Measurements from ENCODE around the gene PODXL. TPM values are rescaled to one million over a fixed set of nuclear protein-coding genes. Genes with fewer than 3 reads are reported as not detected.

PODXL gene
- total and polyA plus RNA-seq, 2 experiments from 2014 or later, result 77.3 to 84.1 TPM

DNA sequence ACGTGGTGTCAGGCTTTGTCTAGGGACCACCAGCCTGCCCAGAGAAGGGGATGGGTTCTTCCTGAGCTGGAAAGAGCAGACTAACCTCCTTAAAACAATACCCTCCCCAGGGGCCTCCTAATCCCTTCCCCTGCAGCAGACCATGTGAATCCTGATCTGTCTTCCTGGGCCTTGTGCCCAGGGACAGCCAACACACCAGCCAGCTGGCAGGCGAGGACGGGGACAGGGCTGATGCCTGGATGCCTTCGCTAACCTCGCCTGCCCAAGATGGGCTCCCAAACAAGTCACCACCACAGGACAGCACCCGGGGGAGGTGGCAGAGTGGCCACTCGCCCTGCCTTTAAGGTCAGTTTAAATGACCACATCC is 17.6 kb downstream of the PODXL start:
- H3K27ac ChIP-seq, result peak overlapping the region; percentile 84
- H3K36me3 ChIP-seq (replicated peaks; ENCODE audit: insufficient read depth, low read depth), result no peaks in the 10 kb centered on the region
- no peaks in the 10 kb centered on the region for H3K27me3 ChIP-seq
- H3K4me2 ChIP-seq, result no peak overlapping the region
- no peak overlapping the region for H2AFZ ChIP-seq
- no peaks in the 10 kb centered on the region for H3K9me2 ChIP-seq (replicated peaks; ENCODE audit: insufficient read depth)
- peaks cover 23% of the 10 kb centered on the region for H3K79me2 ChIP-seq
- TF ChIP-seq EZH2phosphoT487 (IDR thresholded peaks at IDR 0.05; ENCODE audit: low read depth, severe bottlenecking, unreplicated experiment) (no peak), EZH2 (IDR thresholded peaks at IDR 0.05; ENCODE audit: borderline replicate concordance) (no peak)
- TF ChIP-seq, protein P1, sequence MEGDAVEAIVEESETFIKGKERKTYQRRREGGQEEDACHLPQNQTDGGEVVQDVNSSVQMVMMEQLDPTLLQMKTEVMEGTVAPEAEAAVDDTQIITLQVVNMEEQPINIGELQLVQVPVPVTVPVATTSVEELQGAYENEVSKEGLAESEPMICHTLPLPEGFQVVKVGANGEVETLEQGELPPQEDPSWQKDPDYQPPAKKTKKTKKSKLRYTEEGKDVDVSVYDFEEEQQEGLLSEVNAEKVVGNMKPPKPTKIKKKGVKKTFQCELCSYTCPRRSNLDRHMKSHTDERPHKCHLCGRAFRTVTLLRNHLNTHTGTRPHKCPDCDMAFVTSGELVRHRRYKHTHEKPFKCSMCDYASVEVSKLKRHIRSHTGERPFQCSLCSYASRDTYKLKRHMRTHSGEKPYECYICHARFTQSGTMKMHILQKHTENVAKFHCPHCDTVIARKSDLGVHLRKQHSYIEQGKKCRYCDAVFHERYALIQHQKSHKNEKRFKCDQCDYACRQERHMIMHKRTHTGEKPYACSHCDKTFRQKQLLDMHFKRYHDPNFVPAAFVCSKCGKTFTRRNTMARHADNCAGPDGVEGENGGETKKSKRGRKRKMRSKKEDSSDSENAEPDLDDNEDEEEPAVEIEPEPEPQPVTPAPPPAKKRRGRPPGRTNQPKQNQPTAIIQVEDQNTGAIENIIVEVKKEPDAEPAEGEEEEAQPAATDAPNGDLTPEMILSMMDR (IDR thresholded peaks at IDR 0.05; ENCODE audit: poor library complexity), result no peak
- H3K9me3 ChIP-seq (ENCODE audit: low read depth), result no peaks in the 10 kb centered on the region
- no peak overlapping the region for H3K4me3 ChIP-seq
- no peak for DNase-seq (ENCODE audit: low spot score)
- WGBS (ENCODE audit: low lambda C conversion rate, missing lambda C conversion rate), result 83% methylated on average over 7 of the region's 7 CpGs
- H3K4me1 ChIP-seq (ENCODE audit: insufficient read depth), result peaks cover 11% of the 10 kb centered on the region
- H4K20me1 ChIP-seq (ENCODE audit: insufficient read depth, poor library complexity, severe bottlenecking), result no peaks in the 10 kb centered on the region

DNA sequence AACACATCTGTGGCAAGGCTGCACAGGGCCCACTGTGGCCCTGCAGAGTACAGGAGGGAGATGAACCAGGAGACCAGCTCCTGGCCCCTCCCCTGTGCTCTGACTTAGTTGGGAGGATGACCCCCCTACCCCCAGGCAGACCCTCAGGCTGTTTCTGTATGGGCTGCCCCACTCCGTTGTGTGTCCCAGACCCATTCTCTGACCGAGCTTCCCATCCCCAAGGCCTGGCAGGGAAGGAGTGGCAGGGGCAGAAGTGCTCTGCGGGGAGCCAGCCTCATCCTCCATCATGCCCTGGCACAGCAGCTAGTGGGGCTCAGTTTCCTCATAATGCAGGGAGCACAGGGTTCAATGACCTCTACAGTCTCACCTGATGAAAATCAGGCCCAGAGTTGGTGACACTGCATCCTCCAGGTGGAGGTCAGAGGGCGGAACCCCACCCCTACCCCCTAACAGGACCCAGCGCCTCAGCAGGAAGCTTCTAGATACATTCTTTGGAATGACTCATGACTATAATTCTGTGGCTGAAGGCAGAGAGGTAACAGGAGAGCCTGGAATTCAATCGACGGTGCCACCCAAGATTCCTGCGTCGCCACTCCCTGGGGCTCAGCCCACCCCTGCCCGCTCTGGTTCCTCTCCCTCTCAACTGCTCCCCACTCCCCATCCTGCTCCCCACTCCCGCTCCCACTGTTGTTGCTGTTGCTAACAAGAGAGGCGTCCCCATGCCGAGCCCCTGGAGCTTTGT is 18.2 kb downstream of the PODXL start:
- Histone ChIP-seq H3K9me3 (ENCODE audit: low read depth) (no peaks in the 10 kb centered on the region), H3K79me2 (peaks cover 19% of the 10 kb centered on the region), H3K4me1 (ENCODE audit: insufficient read depth) (peaks cover 11% of the 10 kb centered on the region), H2AFZ (no peak overlapping the region), H3K4me2 (no peak overlapping the region), H3K27ac (peak overlapping the region; percentile 84), H4K20me1 (ENCODE audit: insufficient read depth, poor library complexity, severe bottlenecking) (no peaks in the 10 kb centered on the region), H3K27me3 (no peaks in the 10 kb centered on the region), H3K9me2 (replicated peaks; ENCODE audit: insufficient read depth) (no peaks in the 10 kb centered on the region), H3K4me3 (no peak overlapping the region), H3K36me3 (replicated peaks; ENCODE audit: insufficient read depth, low read depth) (no peaks in the 10 kb centered on the region)
- TF ChIP-seq EZH2 (IDR thresholded peaks at IDR 0.05; ENCODE audit: borderline replicate concordance) (no peak), EZH2phosphoT487 (IDR thresholded peaks at IDR 0.05; ENCODE audit: low read depth, severe bottlenecking, unreplicated experiment) (no peak)
- TF ChIP-seq, protein P1 (IDR thresholded peaks at IDR 0.05; ENCODE audit: poor library complexity), result no peak
- DNase-seq (ENCODE audit: low spot score), result peak; percentile 48
- WGBS (ENCODE audit: low lambda C conversion rate, missing lambda C conversion rate), result 82% methylated on average over 12 of the region's 13 CpGs

DNA sequence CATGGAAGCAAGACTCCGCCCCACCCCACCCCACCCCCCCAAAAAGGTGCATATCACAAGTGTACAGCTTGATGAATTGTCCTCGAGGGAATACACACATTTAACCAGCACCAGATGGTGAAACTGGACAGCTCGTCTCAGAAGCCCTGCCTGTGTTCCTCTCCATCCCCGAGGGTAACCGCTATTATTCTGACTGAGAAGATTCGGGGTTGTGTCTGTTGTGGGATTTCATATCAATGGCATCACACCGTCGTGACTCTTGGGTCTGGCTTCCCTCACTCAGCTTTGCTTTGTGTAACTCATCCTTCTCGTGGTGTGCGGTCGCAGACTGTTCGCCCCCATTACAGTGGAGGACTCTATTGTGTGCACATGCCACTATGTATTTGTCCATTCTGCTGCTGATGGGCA is 18.9 kb downstream of the PODXL start:
- H3K27me3 ChIP-seq, result no peaks in the 10 kb centered on the region
- no peak overlapping the region for H3K4me3 ChIP-seq
- H2AFZ ChIP-seq, result no peak overlapping the region
- no peak overlapping the region for H3K4me2 ChIP-seq
- no peak for DNase-seq (ENCODE audit: low spot score)
- H3K27ac ChIP-seq, result no peak overlapping the region
- no peaks in the 10 kb centered on the region for H3K9me3 ChIP-seq (ENCODE audit: low read depth)
- no peaks in the 10 kb centered on the region for H3K36me3 ChIP-seq (replicated peaks; ENCODE audit: insufficient read depth, low read depth)
- TF ChIP-seq EZH2phosphoT487 (IDR thresholded peaks at IDR 0.05; ENCODE audit: low read depth, severe bottlenecking, unreplicated experiment), result no peak
- H3K9me2 ChIP-seq (replicated peaks; ENCODE audit: insufficient read depth), result no peaks in the 10 kb centered on the region
- no peaks in the 10 kb centered on the region for H4K20me1 ChIP-seq (ENCODE audit: insufficient read depth, poor library complexity, severe bottlenecking)
- WGBS (ENCODE audit: low lambda C conversion rate, missing lambda C conversion rate), result 80% methylated on average over 12 of the region's 12 CpGs
- peaks cover 12% of the 10 kb centered on the region for H3K79me2 ChIP-seq
- H3K4me1 ChIP-seq (ENCODE audit: insufficient read depth), result peaks cover 11% of the 10 kb centered on the region

DNA sequence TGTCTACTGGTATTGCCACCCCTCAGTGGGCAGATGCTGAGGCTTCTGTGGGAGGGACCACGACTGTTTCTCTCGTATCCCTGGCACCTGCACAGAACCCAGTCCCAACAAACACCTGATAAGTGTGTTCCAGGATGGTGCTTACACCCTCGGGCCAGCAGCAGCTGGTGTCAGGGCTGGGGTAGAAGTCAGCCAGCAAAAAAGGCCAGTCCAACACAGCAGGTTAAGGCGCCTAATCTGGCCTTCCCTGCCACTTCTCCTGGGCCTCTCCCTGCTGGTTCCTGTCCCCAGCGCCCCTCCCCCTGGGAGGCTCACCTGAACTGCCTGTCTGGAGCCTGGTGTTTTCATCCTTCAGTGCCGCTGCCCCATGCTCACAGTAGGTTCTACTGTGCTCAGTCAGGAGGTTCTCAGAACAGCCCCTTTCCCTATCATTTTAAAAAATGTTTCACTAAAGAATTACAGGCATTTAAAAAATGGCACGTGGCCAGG is 20.0 kb downstream of the PODXL start:
- no peak overlapping the region for H3K4me2 ChIP-seq
- H3K4me3 ChIP-seq, result no peak overlapping the region
- DNase-seq (ENCODE audit: low spot score), result no peak
- H3K9me3 ChIP-seq (ENCODE audit: low read depth), result no peaks in the 10 kb centered on the region
- no peak for TF ChIP-seq EZH2 (IDR thresholded peaks at IDR 0.05; ENCODE audit: borderline replicate concordance)
- TF ChIP-seq, protein P1 (IDR thresholded peaks at IDR 0.05; ENCODE audit: poor library complexity), result no peak
- no peak for TF ChIP-seq EZH2phosphoT487 (IDR thresholded peaks at IDR 0.05; ENCODE audit: low read depth, severe bottlenecking, unreplicated experiment)
- H3K79me2 ChIP-seq, result peaks cover 12% of the 10 kb centered on the region
- H3K4me1 ChIP-seq (ENCODE audit: insufficient read depth), result peaks cover 11% of the 10 kb centered on the region
- H3K9me2 ChIP-seq (replicated peaks; ENCODE audit: insufficient read depth), result no peaks in the 10 kb centered on the region
- no peaks in the 10 kb centered on the region for H3K27me3 ChIP-seq
- H2AFZ ChIP-seq, result no peak overlapping the region
- no peak overlapping the region for H3K27ac ChIP-seq
- no peaks in the 10 kb centered on the region for H4K20me1 ChIP-seq (ENCODE audit: insufficient read depth, poor library complexity, severe bottlenecking)
- H3K36me3 ChIP-seq (replicated peaks; ENCODE audit: insufficient read depth, low read depth), result no peaks in the 10 kb centered on the region
- WGBS (ENCODE audit: low lambda C conversion rate, missing lambda C conversion rate), result 72% methylated on average over 7 of the region's 7 CpGs
